Mucosa of stomach (tissue), 1 donor: ENCODE data around the gene SLC25A11.

ENCODE experiments used
- H3K27me3 ChIP-seq: one replicate; pipeline ENCODE4 v1.7.0; 2013; ENCODE audit warnings: mild to moderate bottlenecking, low read length; ENCODE audit not compliant: control insufficient read depth, insufficient read depth
- H3K36me3 ChIP-seq: one replicate; pipeline ENCODE4 v1.7.0; 2013; ENCODE audit warnings: low read length; ENCODE audit not compliant: control insufficient read depth, insufficient read depth
- H3K4me1 ChIP-seq: one replicate; pipeline ENCODE4 v1.7.0; 2013; ENCODE audit warnings: mild to moderate bottlenecking, low read length; ENCODE audit not compliant: control insufficient read depth, insufficient read depth
- H3K4me3 ChIP-seq: one replicate; pipeline ENCODE4 v1.7.0; 2013; ENCODE audit warnings: low read length
- H3K9ac ChIP-seq: one replicate; pipeline ENCODE4 v1.7.0; 2013; ENCODE audit warnings: mild to moderate bottlenecking, low read length, moderate library complexity
- H3K9me3 ChIP-seq: one replicate; pipeline ENCODE4 v1.7.0; 2013; ENCODE audit warnings: mild to moderate bottlenecking, low read length, moderate library complexity; ENCODE audit not compliant: control insufficient read depth
- donor health status: Pancreatic carcinoma.

The SLC25A11 gene

GRCh38 chr17:4901108-4901647, 38.7 kb downstream of the SLC25A11 start:
- Histone ChIP-seq H3K9ac (no peak overlapping the region), H3K4me3 (no peak overlapping the region), H3K4me1 (peaks cover 32% of the 10 kb centered on the region), H3K27me3 (peaks cover 18% of the 10 kb centered on the region), H3K9me3 (no peaks in the 10 kb centered on the region), H3K36me3 (no peaks in the 10 kb centered on the region)

DNA sequence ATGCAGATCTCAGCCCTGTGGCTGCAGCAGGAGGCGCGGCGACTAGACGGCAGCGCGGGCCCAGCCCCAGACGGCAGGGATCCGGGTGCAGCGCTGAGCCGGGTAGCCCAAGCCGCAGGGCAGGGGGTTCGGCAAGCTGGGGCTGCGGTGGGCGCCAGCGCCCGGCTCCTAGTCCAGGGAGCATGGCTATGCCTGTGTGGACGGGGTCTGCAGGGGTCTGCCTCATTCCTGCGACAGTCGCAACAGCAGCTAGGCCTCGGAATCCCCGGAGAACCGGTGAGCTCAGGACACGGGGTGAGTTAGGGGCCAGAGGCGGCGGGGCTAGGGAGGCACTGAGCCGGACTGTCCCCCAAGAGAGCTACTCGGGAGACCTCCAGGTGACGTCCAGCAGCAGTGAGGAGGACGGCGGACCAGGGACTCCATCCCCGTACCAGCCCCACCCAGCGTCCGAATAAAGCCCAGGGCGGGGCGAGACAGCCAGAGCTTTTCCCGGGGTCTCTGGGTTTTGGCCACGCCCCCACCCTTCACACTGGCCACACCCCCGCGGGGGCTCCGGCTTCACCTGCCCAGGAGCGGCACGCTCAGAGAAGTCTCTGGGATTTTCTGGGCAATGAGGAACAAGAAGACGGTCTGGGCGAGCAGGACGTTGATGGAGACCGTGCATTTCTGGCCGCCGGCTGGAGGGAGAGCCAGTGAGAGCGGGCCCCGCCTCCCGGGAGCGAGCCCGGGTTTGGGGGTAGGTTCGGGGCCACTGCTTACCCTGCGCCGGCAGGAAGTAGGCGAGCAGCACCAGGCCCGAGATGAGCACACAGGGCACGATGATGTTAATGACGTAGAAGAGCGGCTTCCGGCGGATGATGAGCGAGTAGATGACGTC, 39.4 kb downstream of the SLC25A11 start:
- Histone ChIP-seq H3K9me3 (no peaks in the 10 kb centered on the region), H3K4me3 (peak overlapping the region; percentile 67), H3K36me3 (no peaks in the 10 kb centered on the region), H3K4me1 (peaks cover 32% of the 10 kb centered on the region), H3K9ac (peak overlapping the region; percentile 78), H3K27me3 (peaks cover 18% of the 10 kb centered on the region)

DNA sequence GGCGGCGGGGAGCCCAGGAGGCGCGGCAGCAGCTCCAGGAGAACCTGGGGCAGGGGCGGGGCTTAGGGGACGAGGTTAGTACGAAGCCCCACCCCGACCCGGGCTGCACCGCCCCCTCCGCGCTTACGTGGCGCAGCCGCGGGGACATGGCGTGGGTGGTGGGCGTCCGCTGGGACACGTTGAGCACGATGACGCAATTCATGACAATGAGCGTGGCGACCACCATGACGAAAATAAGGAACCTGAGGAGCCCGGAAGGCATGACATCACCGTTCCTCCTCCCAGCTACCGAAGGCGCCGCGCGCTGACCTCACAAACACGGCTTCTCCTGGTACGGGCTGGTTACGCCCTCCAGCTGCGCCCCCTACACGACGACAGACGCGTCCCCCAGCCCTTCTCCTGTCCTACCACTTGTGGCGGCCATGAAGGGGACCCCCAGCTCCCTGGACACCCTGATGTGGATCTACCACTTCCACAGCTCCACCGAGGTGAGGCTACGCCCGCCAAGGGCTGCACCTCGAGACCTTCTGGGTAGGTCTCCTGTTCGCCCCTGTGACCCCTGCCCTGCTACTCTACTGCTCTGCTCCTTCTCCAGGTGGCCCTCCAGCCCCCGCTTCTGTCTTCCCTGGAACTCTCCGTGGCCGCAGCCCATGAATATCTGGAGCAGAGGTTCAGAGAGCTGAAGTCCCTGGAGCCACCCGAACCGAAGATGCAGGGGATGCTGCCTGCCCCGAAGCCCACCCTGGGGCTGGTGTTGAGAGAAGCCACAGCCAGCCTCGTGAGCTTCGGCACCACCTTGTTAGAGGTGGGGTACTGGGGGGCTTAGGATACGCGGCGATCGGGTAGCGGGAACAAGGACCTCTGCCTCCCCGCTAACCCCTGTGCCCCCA, 40.3 kb downstream of the SLC25A11 start, which contains the start of gene C17orf107:
C17orf107 (plus strand) TSS at position 196 of the 890 bp plus-strand sequence; CDS start at position 423, 227 bp downstream.
- Histone ChIP-seq H3K4me3 (peak within 1 kb of the TSS; percentile 67), H3K9me3 (no peaks in the 10 kb centered on the region), H3K27me3 (peaks cover 18% of the 10 kb centered on the region), H3K9ac (peak within 1 kb of the TSS; percentile 78), H3K4me1 (peaks cover 32% of the 10 kb centered on the region), H3K36me3 (no peaks in the 10 kb centered on the region)

- Histone ChIP-seq H3K4me3 (peak overlapping the region; percentile 67), H3K27me3 (peaks cover 18% of the 10 kb centered on the region), H3K4me1 (peaks cover 32% of the 10 kb centered on the region), H3K9ac (peak overlapping the region; percentile 78), H3K36me3 (peaks cover 5% of the 10 kb centered on the region), H3K9me3 (no peaks in the 10 kb centered on the region)
Observed at GRCh38 chr17:4898927-4899326, 40.9 kb downstream of the SLC25A11 start.

GRCh38 chr17:4898351-4898750, 41.5 kb downstream of the SLC25A11 start:
- Histone ChIP-seq H3K9me3 (no peaks in the 10 kb centered on the region), H3K4me1 (peaks cover 28% of the 10 kb centered on the region), H3K27me3 (peaks cover 18% of the 10 kb centered on the region), H3K9ac (no peak overlapping the region), H3K36me3 (peaks cover 9% of the 10 kb centered on the region), H3K4me3 (no peak overlapping the region)

- Histone ChIP-seq H3K27me3 (peaks cover 18% of the 10 kb centered on the region), H3K4me1 (peaks cover 23% of the 10 kb centered on the region), H3K36me3 (peaks cover 9% of the 10 kb centered on the region), H3K9me3 (no peaks in the 10 kb centered on the region), H3K4me3 (no peak overlapping the region), H3K9ac (no peak overlapping the region)
Observed at GRCh38 chr17:4897785-4898184, 42.1 kb downstream of the SLC25A11 start.

DNA sequence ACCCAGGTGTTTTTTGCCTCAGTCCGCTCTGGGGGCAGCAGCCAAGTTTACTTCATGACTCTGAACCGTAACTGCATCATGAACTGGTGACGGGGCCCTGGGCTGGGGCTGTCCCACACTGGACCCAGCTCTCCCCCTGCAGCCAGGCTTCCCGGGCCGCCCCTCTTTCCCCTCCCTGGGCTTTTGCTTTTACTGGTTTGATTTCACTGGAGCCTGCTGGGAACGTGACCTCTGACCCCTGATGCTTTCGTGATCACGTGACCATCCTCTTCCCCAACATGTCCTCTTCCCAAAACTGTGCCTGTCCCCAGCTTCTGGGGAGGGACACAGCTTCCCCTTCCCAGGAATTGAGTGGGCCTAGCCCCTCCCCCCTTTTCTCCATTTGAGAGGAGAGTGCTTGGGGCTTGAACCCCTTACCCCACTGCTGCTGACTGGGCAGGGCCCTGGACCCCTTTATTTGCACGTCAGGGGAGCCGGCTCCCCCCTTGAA, 42.6 kb downstream of the SLC25A11 start:
- H3K27me3 ChIP-seq: peaks cover 18% of the 10 kb centered on the region
- no peak overlapping the region for H3K9ac ChIP-seq
- H3K36me3 ChIP-seq: peaks cover 9% of the 10 kb centered on the region
- H3K4me1 ChIP-seq: peaks cover 22% of the 10 kb centered on the region
- no peak overlapping the region for H3K4me3 ChIP-seq
- H3K9me3 ChIP-seq: no peaks in the 10 kb centered on the region

DNA sequence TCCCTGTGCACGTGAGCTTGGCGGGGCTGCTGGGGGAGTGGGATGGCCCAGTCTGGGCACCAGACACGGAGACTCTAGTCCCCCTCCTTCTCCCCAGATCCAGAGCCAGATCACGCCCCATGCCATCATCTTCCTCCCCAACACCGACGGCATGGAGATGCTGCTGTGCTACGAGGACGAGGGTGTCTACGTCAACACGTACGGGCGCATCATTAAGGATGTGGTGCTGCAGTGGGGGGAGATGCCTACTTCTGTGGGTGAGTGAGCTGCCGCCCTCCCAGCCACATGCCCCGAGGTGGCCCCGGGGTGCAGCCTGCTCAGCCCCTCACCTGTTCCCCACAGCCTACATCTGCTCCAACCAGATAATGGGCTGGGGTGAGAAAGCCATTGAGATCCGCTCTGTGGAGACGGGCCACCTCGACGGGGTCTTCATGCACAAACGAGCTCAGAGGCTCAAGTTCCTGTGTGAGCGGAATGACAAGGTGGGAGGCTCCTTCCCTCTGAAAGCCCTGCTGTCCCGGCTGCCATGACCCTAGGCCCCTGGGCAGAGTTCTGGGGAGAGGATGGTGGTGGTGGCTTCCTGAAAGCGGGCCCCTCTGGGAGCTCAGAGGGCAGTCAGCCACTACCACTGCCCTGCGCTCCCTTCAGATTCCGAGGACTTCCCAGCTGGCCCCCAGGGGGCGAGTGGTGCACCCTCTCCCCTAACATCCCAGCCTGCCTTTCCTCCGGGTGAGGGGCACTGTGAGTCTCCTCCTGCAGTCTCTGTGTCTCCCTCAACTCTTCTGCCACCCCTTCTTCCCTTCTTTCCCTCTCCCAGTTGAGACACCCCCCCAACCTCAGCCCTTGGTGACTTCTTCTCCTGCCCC, 43.3 kb downstream of the SLC25A11 start:
- Histone ChIP-seq H3K36me3 (peaks cover 15% of the 10 kb centered on the region), H3K4me1 (peaks cover 22% of the 10 kb centered on the region)

GRCh38 chr17:4895657-4896331, 44.1 kb downstream of the SLC25A11 start:
- H3K4me1 ChIP-seq: peaks cover 18% of the 10 kb centered on the region
- peaks cover 23% of the 10 kb centered on the region for H3K36me3 ChIP-seq

More for the DNA sequence above, 43.3 kb downstream of the SLC25A11 start:
- H3K9ac ChIP-seq: no peak overlapping the region
- no peak overlapping the region for H3K4me3 ChIP-seq
- H3K27me3 ChIP-seq: peaks cover 18% of the 10 kb centered on the region
- H3K9me3 ChIP-seq: no peaks in the 10 kb centered on the region

GRCh38 chr17:4895121-4895520, 44.7 kb downstream of the SLC25A11 start:
- Histone ChIP-seq H3K9me3 (no peaks in the 10 kb centered on the region), H3K36me3 (peaks cover 29% of the 10 kb centered on the region)

More at GRCh38 chr17:4895657-4896331, 44.1 kb downstream of the SLC25A11 start:
- Histone ChIP-seq H3K27me3 (peaks cover 13% of the 10 kb centered on the region), H3K9ac (no peak overlapping the region), H3K4me3 (no peak overlapping the region), H3K9me3 (no peaks in the 10 kb centered on the region)

More at GRCh38 chr17:4895121-4895520, 44.7 kb downstream of the SLC25A11 start:
- H3K4me3 ChIP-seq: no peak overlapping the region
- peaks cover 11% of the 10 kb centered on the region for H3K4me1 ChIP-seq
- no peak overlapping the region for H3K9ac ChIP-seq
- H3K27me3 ChIP-seq: peaks cover 6% of the 10 kb centered on the region
